H1 (cell line): Measurements from ENCODE around the gene ATL3. TPM values are rescaled to one million over a fixed set of nuclear protein-coding genes. Genes with fewer than 3 reads are reported as not detected.

Experiments
- CTCF ChIA-PET: fragments of 300-600 bp; sonication (Branson Sonifier 250); formaldehyde crosslinking; loops from one replicate; lab custom pipeline; 2021; ENCODE audit not compliant: partially characterized antibody; lab: Charles Lee
- POLR2A ChIA-PET: fragments of 300-600 bp; sonication (Branson Sonifier 250); formaldehyde crosslinking; loops from one replicate; lab custom pipeline; 2021; ENCODE audit warnings: inconsistent platforms; ENCODE audit not compliant: partially characterized antibody; lab: Charles Lee
- DNase-seq, 2 experiments: peaks; one replicate each; pipeline versions ENCODE4 v3.0.0 to v3.0.0-alpha.2; 2010 to 2022; ENCODE audit warnings: low spot score in 2 of 2, low read depth in 1 of 2, mixed read lengths in 1 of 2
- FAIRE-seq: peaks from 2 replicates; lab custom pipeline; 2011; peaks lifted over from hg19 to GRCh38; lab: Jason Lieb, UNC
- H2AFZ ChIP-seq: 2 replicates; pipeline ENCODE4 v1.8.1; 2012; ENCODE audit warnings: low read length, inconsistent platforms
- H2AK5ac ChIP-seq: 2 replicates; pipeline ENCODE4 v1.6.1; 2013; ENCODE audit warnings: low read depth, low read length
- H2BK120ac ChIP-seq: replicated peaks from 2 replicates; pipeline ENCODE3; 2013; ENCODE audit warnings: low read depth, low read length, inconsistent platforms
- H2BK12ac ChIP-seq: 2 replicates; pipeline ENCODE4 v1.6.1; 2013; ENCODE audit warnings: low read depth, low read length
- H2BK15ac ChIP-seq: 2 replicates; pipeline ENCODE4 v1.6.1; 2013; ENCODE audit warnings: low read length
- H2BK20ac ChIP-seq: 2 replicates; pipeline ENCODE4 v1.6.1; 2013; ENCODE audit warnings: low read length
- H2BK5ac ChIP-seq: 2 replicates; pipeline ENCODE4 v1.6.1; 2013; ENCODE audit warnings: low read depth, low read length
- H3K14ac ChIP-seq: 2 replicates; pipeline ENCODE4 v1.6.1; 2013; ENCODE audit warnings: inconsistent platforms; ENCODE audit not compliant: insufficient read length
- H3K18ac ChIP-seq: 2 replicates; pipeline ENCODE4 v1.6.1; 2013; ENCODE audit warnings: low read length; ENCODE audit errors: extremely low read depth
- H3K23ac ChIP-seq: 2 replicates; pipeline ENCODE4 v1.6.1; 2013; ENCODE audit warnings: inconsistent platforms; ENCODE audit not compliant: insufficient read length
- H3K23me2 ChIP-seq: 2 replicates; pipeline ENCODE4 v1.6.1; 2013; ENCODE audit warnings: low read depth, low read length
- H3K27ac ChIP-seq: 2 replicates; pipeline ENCODE4 v1.6.1; 2011; ENCODE audit warnings: low read depth, low read length, inconsistent platforms
- H3K27me3 ChIP-seq, 4 experiments: replicated peaks in 1 of 4; 1 replicate in 1 of 4; 2 replicates in 3 of 4; pipeline versions ENCODE4 v1.6.1 to v1.8.1; 2011 to 2013; ENCODE audit warnings: low read length in 3 of 4, mild to moderate bottlenecking in 3 of 4, inconsistent platforms in 2 of 4, mixed read lengths in 2 of 4, moderate library complexity in 1 of 4; ENCODE audit not compliant: control insufficient read depth in 3 of 4, insufficient read depth in 3 of 4; ENCODE audit errors: extremely low read depth in 1 of 4
- H3K36me3 ChIP-seq, 4 experiments: 2 replicates each; pipeline versions ENCODE4 v1.6.1 to v1.8.1; 2011 to 2013; ENCODE audit warnings: mild to moderate bottlenecking in 4 of 4, low read length in 3 of 4, moderate library complexity in 2 of 4, control low read depth in 1 of 4, inconsistent platforms in 1 of 4; ENCODE audit not compliant: insufficient read depth in 4 of 4, control insufficient read depth in 2 of 4
- H3K4ac ChIP-seq: replicated peaks from 2 replicates; pipeline ENCODE3; 2013; ENCODE audit warnings: low read length, low read depth, mixed read lengths, inconsistent platforms; ENCODE audit not compliant: insufficient read length
- H3K4me1 ChIP-seq, 4 experiments: replicated peaks in 1 of 4; 1 replicate in 1 of 4; 2 replicates in 3 of 4; pipeline versions ENCODE4 v1.6.1 to v1.8.1; 2011 to 2013; ENCODE audit warnings: low read length in 3 of 4, inconsistent platforms in 2 of 4, mixed read lengths in 1 of 4; ENCODE audit not compliant: insufficient read depth in 4 of 4, control insufficient read depth in 3 of 4
- H3K4me2 ChIP-seq, 2 experiments: 2 replicates each; pipeline versions ENCODE4 v1.6.1 to v1.8.1; 2011 to 2013; ENCODE audit warnings: low read depth in 2 of 2, low read length in 2 of 2, control low read depth in 1 of 2, inconsistent platforms in 1 of 2, mild to moderate bottlenecking in 1 of 2; ENCODE audit not compliant: insufficient read depth in 1 of 2
- H3K4me3 ChIP-seq, 4 experiments: fragments of 200-600, 300-600 bp in 1 of 4; sonication (generic), shearing (Covaris generic), sonication (Bioruptor Twin) in 1 of 4; 2 replicates each; pipeline versions ENCODE4 v1.5.1 to v1.8.1; 2011 to 2016; ENCODE audit warnings: low read length in 4 of 4, low read depth in 3 of 4, control low read depth in 2 of 4, inconsistent platforms in 2 of 4, mild to moderate bottlenecking in 2 of 4, mixed read lengths in 1 of 4, moderate library complexity in 1 of 4; ENCODE audit not compliant: insufficient read depth in 2 of 4; ENCODE audit errors: extremely low read depth in 1 of 4
- H3K56ac ChIP-seq: replicated peaks from 2 replicates; pipeline ENCODE3; 2013; ENCODE audit warnings: low read depth, mild to moderate bottlenecking, mixed read lengths, low read length, inconsistent platforms; ENCODE audit not compliant: insufficient read length
- H3K79me1 ChIP-seq: 2 replicates; pipeline ENCODE4 v1.6.1; 2013; ENCODE audit warnings: low read depth, low read length, control low read depth
- H3K79me2 ChIP-seq, 2 experiments: 2 replicates each; pipeline versions ENCODE4 v1.6.1 to v1.8.1; 2012 to 2013; ENCODE audit warnings: low read length in 2 of 2, mild to moderate bottlenecking in 2 of 2, inconsistent platforms in 1 of 2; ENCODE audit not compliant: insufficient read depth in 2 of 2, control insufficient read depth in 1 of 2
- H3K9ac ChIP-seq, 4 experiments: replicated peaks in 1 of 4; 1 replicate in 1 of 4; 2 replicates in 3 of 4; pipeline versions ENCODE4 v1.6.1 to v1.8.1; 2011 to 2013; ENCODE audit warnings: low read depth in 3 of 4, low read length in 3 of 4, control low read depth in 2 of 4, mild to moderate bottlenecking in 2 of 4, moderate library complexity in 2 of 4, inconsistent platforms in 1 of 4; ENCODE audit errors: extremely low read depth in 1 of 4
- H3K9me3 ChIP-seq, 2 experiments: 2 replicates each; pipeline versions ENCODE4 v1.6.1 to v1.8.1; 2012 to 2013; ENCODE audit warnings: mild to moderate bottlenecking in 2 of 2, moderate library complexity in 2 of 2, control low read depth in 1 of 2, inconsistent platforms in 1 of 2, low read depth in 1 of 2, low read length in 1 of 2, mixed read lengths in 1 of 2; ENCODE audit not compliant: insufficient read depth in 2 of 2
- H4K20me1 ChIP-seq, 2 experiments: replicated peaks in 1 of 2; 2 replicates each; pipeline versions ENCODE3 to v1.8.1; 2011 to 2013; ENCODE audit warnings: inconsistent platforms in 2 of 2, low read length in 2 of 2, mild to moderate bottlenecking in 1 of 2; ENCODE audit not compliant: insufficient read depth in 2 of 2, control insufficient read depth in 1 of 2
- H4K5ac ChIP-seq: 2 replicates; pipeline ENCODE4 v1.6.1; 2013; ENCODE audit warnings: low read length, low read depth, mixed read lengths, inconsistent platforms; ENCODE audit not compliant: insufficient read length
- H4K8ac ChIP-seq: 2 replicates; pipeline ENCODE4 v1.8.0; 2013; ENCODE audit warnings: mild to moderate bottlenecking, moderate library complexity, low read length, inconsistent platforms; ENCODE audit not compliant: insufficient read depth; ENCODE audit errors: extremely low read depth
- H4K91ac ChIP-seq: replicated peaks from 2 replicates; pipeline ENCODE3; 2013; ENCODE audit warnings: low read length, mixed read lengths, inconsistent platforms; ENCODE audit not compliant: insufficient read length
- GABPA ChIP-seq: IDR thresholded peaks from 2 replicates; pipeline ENCODE4 v1.6.1; 2011; ENCODE audit warnings: mild to moderate bottlenecking, low read length, moderate library complexity, borderline replicate concordance; ENCODE audit not compliant: insufficient read depth
- HDAC6 ChIP-seq: IDR thresholded peaks from one replicate; pipeline ENCODE4 v1.7.1; 2012; ENCODE audit warnings: low read depth, mild to moderate bottlenecking, inconsistent platforms, low read length, moderate library complexity
- JUND ChIP-seq: IDR thresholded peaks from 2 replicates; pipeline ENCODE4 v1.6.1; 2011; ENCODE audit warnings: mild to moderate bottlenecking, improper control_type of control experiment, low read length
- RNF2 ChIP-seq: fragments of 200-900, 300-1000 bp; sonication (generic); IDR thresholded peaks from 2 replicates; pipeline ENCODE4 v1.7.1; 2016; ENCODE audit warnings: borderline replicate concordance, low read depth, mild to moderate bottlenecking, antibody characterized with exemption, low read length; ENCODE audit not compliant: poor library complexity, severe bottlenecking; ENCODE audit errors: missing control alignments
- RXRA ChIP-seq: IDR thresholded peaks from 2 replicates; pipeline ENCODE4 v1.6.1; 2011; ENCODE audit warnings: low read depth, mild to moderate bottlenecking, low read length, moderate library complexity; ENCODE audit not compliant: insufficient read depth
- SIRT6 ChIP-seq: IDR thresholded peaks from one replicate; pipeline ENCODE4 v1.7.1; 2012; ENCODE audit warnings: low read length, inconsistent platforms
- TCF12 ChIP-seq: IDR thresholded peaks from 2 replicates; pipeline ENCODE4 v1.6.1; 2011; ENCODE audit warnings: low read depth, mild to moderate bottlenecking, low read length
- WGBS, 2 experiments: shearing (Covaris generic) in 1 of 2; methylation state at CpG; one replicate each; pipeline versions ENCODE4 v1.1.6 to v1.1.7; 2013 to 2015; ENCODE audit warnings: low lambda C conversion rate in 2 of 2, mixed read lengths in 2 of 2, inconsistent platforms in 1 of 2, low coverage in 1 of 2, missing lambda C conversion rate in 1 of 2; ENCODE audit not compliant: insufficient replicate concordance in 2 of 2, insufficient coverage in 1 of 2, insufficient read length in 1 of 2; ENCODE audit errors: extremely low coverage in 1 of 2, missing lambda C conversion rate in 1 of 2; 5-methylcytosine and 5-hydroxymethylcytosine counted together
- polyA plus RNA-seq, 7 experiments: library from polyadenylated mRNA; depleted of rRNA in 3 of 7; stranded (reverse) in 5 of 7; unstranded in 2 of 7; fragments of >200 nt in 5 of 7; fragments of 200-250 nt in 2 of 7; gene quantifications; 1 replicate in 5 of 7; 2 replicates in 1 of 7; 4 replicates in 1 of 7; pipeline versions ENCODE4 v1.2.1 to v1.2.3, GENCODE V29; 2011 to 2013; ENCODE audit warnings: missing spikeins in 2 of 7, mixed read lengths in 2 of 7
- total RNA-seq: library from RNA; stranded (reverse); fragmentation: NEBNext Ultra II Directional; extraction: Animal tissue kit (Norgen Biotek cat#: 25700); gene quantifications from 2 replicates; pipeline ENCODE4 v1.2.1, GENCODE V29; 2021
- TF ChIP-seq, protein P1 (sequence below): IDR thresholded peaks from 2 replicates; pipeline ENCODE4 v1.6.1; 2011; ENCODE audit warnings: low read depth, mild to moderate bottlenecking, low read length; ENCODE audit not compliant: insufficient read depth
- TF ChIP-seq, protein P2 (sequence below): IDR thresholded peaks from 2 replicates; pipeline ENCODE4 v1.6.1; 2011; ENCODE audit warnings: low read length, improper control_type of control experiment

ATL3 gene
- total and polyA plus RNA-seq, 2 of the 8 experiments (the other 6 are each of a cell fraction or from before 2014, with no cell fraction given): 7.8 to 24.5 TPM

DNA sequence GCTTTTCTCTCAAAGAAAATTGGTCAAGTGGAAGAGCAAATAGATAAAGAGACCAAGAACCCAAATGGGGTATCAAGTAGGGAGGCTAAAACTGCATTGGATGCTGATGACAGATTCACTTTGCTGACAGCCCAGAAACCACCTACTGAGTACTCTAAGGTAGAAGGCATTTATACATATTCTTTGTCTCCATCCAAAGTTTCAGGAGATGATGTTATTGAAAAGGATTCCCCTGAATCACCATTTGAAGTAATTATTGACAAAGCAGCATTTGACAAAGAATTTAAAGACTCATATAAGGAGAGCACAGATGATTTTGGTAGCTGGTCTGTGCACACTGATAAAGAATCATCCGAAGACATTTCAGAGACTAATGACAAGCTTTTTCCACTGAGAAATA is 47.8 kb upstream of the ATL3 start:
- H3K18ac ChIP-seq: no peak overlapping the region
- peaks cover 0 to 76% of the 10 kb centered on the region in 2 experiments; a peak in 2 of 4 replicates for H3K79me2 ChIP-seq
- no peak overlapping the region for H4K8ac ChIP-seq
- no peak overlapping the region for H2BK5ac ChIP-seq
- H2BK12ac ChIP-seq: no peak overlapping the region
- no peak overlapping the region for H4K5ac ChIP-seq
- no peak overlapping the region for H3K56ac ChIP-seq
- H3K23ac ChIP-seq: no peak overlapping the region
- H3K36me3 ChIP-seq: peaks cover 0 to 11% (median 5%) of the 10 kb centered on the region in 4 experiments; a peak in 4 of 8 replicates
- CTCF ChIA-PET: interaction anchor here (5.2 kb wide), 1 partner anchor 19 kb away, joined by 24 read pairs; no protein-coding TSS in a partner anchor
- no peak for TF ChIP-seq SIRT6
- TF ChIP-seq JUND: no peak
- TF ChIP-seq RXRA: no peak
- no peak for TF ChIP-seq GABPA
- no peak for TF ChIP-seq RNF2
- TF ChIP-seq, protein P1, sequence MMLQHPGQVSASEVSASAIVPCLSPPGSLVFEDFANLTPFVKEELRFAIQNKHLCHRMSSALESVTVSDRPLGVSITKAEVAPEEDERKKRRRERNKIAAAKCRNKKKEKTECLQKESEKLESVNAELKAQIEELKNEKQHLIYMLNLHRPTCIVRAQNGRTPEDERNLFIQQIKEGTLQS: no peak
- no peak for TF ChIP-seq HDAC6
- TF ChIP-seq TCF12: no peak
- TF ChIP-seq, protein P2, sequence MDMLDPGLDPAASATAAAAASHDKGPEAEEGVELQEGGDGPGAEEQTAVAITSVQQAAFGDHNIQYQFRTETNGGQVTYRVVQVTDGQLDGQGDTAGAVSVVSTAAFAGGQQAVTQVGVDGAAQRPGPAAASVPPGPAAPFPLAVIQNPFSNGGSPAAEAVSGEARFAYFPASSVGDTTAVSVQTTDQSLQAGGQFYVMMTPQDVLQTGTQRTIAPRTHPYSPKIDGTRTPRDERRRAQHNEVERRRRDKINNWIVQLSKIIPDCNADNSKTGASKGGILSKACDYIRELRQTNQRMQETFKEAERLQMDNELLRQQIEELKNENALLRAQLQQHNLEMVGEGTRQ: no peak
- no peak overlapping the region for H3K4me3 ChIP-seq
- no peak overlapping the region for H3K4ac ChIP-seq
- no peaks in the 10 kb centered on the region for H3K4me1 ChIP-seq
- peaks cover 4 to 16% of the 10 kb centered on the region in 2 experiments for H4K20me1 ChIP-seq
- POLR2A ChIA-PET: interaction anchor here (1.4 to 1.8 kb wide), 2 partner anchors 18 to 22 kb away, joined by 3 read pairs; no protein-coding TSS in a partner anchor
- no peaks in the 10 kb centered on the region for H3K27me3 ChIP-seq
- H3K9me3 ChIP-seq: no peaks in the 10 kb centered on the region
- H3K9ac ChIP-seq: no peak overlapping the region
- FAIRE-seq (no peak), DNase-seq (no peak)
- H2AK5ac ChIP-seq: no peak overlapping the region
- no peak overlapping the region for H2BK120ac ChIP-seq
- H3K4me2 ChIP-seq: no peak overlapping the region
- no peak overlapping the region for H3K14ac ChIP-seq
- H2AFZ ChIP-seq: no peak overlapping the region
- H3K23me2 ChIP-seq: no peaks in the 10 kb centered on the region
- no peak overlapping the region for H4K91ac ChIP-seq
- WGBS, 2 experiments: 94% methylated on average over 1 of the region's 1 CpG; no CpG with 5 or more reads in 1 of the 2 experiments
- no peak overlapping the region for H3K27ac ChIP-seq
- H3K79me1 ChIP-seq: no peaks in the 10 kb centered on the region; the same call in 1 of the 2 replicates
- H2BK15ac ChIP-seq: no peak overlapping the region
- H2BK20ac ChIP-seq: no peak overlapping the region
